OCI-LY1 (cell line): ENCODE results near the gene AMPD2.

ENCODE experiments used
- H2AFZ ChIP-seq: fragments of 200-600 bp; sonication (generic), shearing (Covaris generic); 2 replicates; pipeline ENCODE4 v1.6.0; 2014; ENCODE audit warnings: antibody characterized with exemption, mild to moderate bottlenecking, low read length
- H3F3A ChIP-seq: fragments of 200-600 bp; sonication (generic), shearing (Covaris generic); 2 replicates; pipeline ENCODE4 v1.6.0; 2014; ENCODE audit warnings: mild to moderate bottlenecking, antibody characterized with exemption, low read length, moderate library complexity; ENCODE audit not compliant: insufficient read depth
- H3K27ac ChIP-seq: fragments of 200-600 bp; sonication (generic); 2 replicates; pipeline ENCODE4 v1.5.1; 2014; ENCODE audit warnings: low read length, mixed run types, mild to moderate bottlenecking, low read depth; ENCODE audit not compliant: poor library complexity, severe bottlenecking
- H3K27me3 ChIP-seq: fragments of 200-600 bp; sonication (generic); 2 replicates; pipeline ENCODE4 v1.6.0; 2014; ENCODE audit warnings: antibody characterized with exemption, mild to moderate bottlenecking, low read length, moderate library complexity; ENCODE audit not compliant: insufficient read depth
- H3K36me3 ChIP-seq: fragments of 200-600 bp; sonication (generic); 2 replicates; pipeline ENCODE4 v1.6.1; 2014; ENCODE audit warnings: mild to moderate bottlenecking, antibody characterized with exemption, low read length, moderate library complexity, mixed read lengths; ENCODE audit not compliant: insufficient read depth
- H3K4me1 ChIP-seq: fragments of 200-600 bp; sonication (generic); 2 replicates; pipeline ENCODE4 v1.5.1; 2014; ENCODE audit warnings: mild to moderate bottlenecking, low read length, moderate library complexity; ENCODE audit not compliant: insufficient read depth, severe bottlenecking
- H3K4me2 ChIP-seq: fragments of 200-600 bp; sonication (generic), shearing (Covaris generic); 2 replicates; pipeline ENCODE4 v1.6.1; 2014; ENCODE audit warnings: low read length
- H3K4me3 ChIP-seq: fragments of 200-600 bp; sonication (generic); 2 replicates; pipeline ENCODE4 v1.5.1; 2014; ENCODE audit warnings: low read length, low read depth, mild to moderate bottlenecking, mixed read lengths; ENCODE audit not compliant: poor library complexity, severe bottlenecking
- H3K79me2 ChIP-seq: fragments of 200-600 bp; shearing (Covaris generic); 2 replicates; pipeline ENCODE4 v1.6.1; 2016; ENCODE audit warnings: mixed run types, low read length, mixed read lengths; ENCODE audit not compliant: insufficient read depth
- H3K9ac ChIP-seq: fragments of 200-600 bp; sonication (generic), shearing (Covaris generic); 2 replicates; pipeline ENCODE4 v1.6.1; 2014; ENCODE audit warnings: mild to moderate bottlenecking, low read length, mixed read lengths
- H3K9me2 ChIP-seq: fragments of 200-600 bp; sonication (generic), shearing (Covaris generic); 2 replicates; pipeline ENCODE4 v1.6.1; 2014; ENCODE audit warnings: low read depth, mild to moderate bottlenecking, low read length, mixed read lengths
- H3K9me3 ChIP-seq: fragments of 200-600 bp; shearing (Covaris generic); 2 replicates; pipeline ENCODE4 v1.6.1; 2014; ENCODE audit warnings: low read length, mixed read lengths
- H4K20me1 ChIP-seq: fragments of 200-600 bp; sonication (generic), shearing (Covaris generic); 2 replicates; pipeline ENCODE4 v1.6.0; 2016; ENCODE audit warnings: mild to moderate bottlenecking, low read length; ENCODE audit not compliant: insufficient read depth
- EZH2 ChIP-seq: fragments of 200-600 bp; sonication (generic), shearing (Covaris generic); IDR thresholded peaks from 2 replicates; pipeline ENCODE4 v1.8.0; 2017; ENCODE audit warnings: borderline replicate concordance, mixed run types, mild to moderate bottlenecking, antibody characterized with exemption, low read length, moderate library complexity, mixed read lengths
- TF ChIP-seq, protein P1 (sequence below): fragments of 200-600 bp; sonication (generic), shearing (Covaris generic); IDR thresholded peaks from 2 replicates; pipeline ENCODE4 v1.5.1; 2017; ENCODE audit warnings: mild to moderate bottlenecking, antibody characterized with exemption, low read length, moderate library complexity, mixed read lengths

AMPD2 gene

GRCh38 chr1:109637446-109637845 is 17.8 kb downstream of the AMPD2 start:
- H3F3A ChIP-seq: no peaks in the 10 kb centered on the region
- H3K27me3 ChIP-seq: no peaks in the 10 kb centered on the region
- no peak overlapping the region for H3K9ac ChIP-seq
- H4K20me1 ChIP-seq: no peaks in the 10 kb centered on the region
- no peaks in the 10 kb centered on the region for H3K9me3 ChIP-seq
- H3K9me2 ChIP-seq: no peaks in the 10 kb centered on the region
- no peaks in the 10 kb centered on the region for H3K79me2 ChIP-seq
- no peak overlapping the region for H3K27ac ChIP-seq
- H3K4me2 ChIP-seq: no peak overlapping the region
- no peak for TF ChIP-seq EZH2
- TF ChIP-seq, protein P1, sequence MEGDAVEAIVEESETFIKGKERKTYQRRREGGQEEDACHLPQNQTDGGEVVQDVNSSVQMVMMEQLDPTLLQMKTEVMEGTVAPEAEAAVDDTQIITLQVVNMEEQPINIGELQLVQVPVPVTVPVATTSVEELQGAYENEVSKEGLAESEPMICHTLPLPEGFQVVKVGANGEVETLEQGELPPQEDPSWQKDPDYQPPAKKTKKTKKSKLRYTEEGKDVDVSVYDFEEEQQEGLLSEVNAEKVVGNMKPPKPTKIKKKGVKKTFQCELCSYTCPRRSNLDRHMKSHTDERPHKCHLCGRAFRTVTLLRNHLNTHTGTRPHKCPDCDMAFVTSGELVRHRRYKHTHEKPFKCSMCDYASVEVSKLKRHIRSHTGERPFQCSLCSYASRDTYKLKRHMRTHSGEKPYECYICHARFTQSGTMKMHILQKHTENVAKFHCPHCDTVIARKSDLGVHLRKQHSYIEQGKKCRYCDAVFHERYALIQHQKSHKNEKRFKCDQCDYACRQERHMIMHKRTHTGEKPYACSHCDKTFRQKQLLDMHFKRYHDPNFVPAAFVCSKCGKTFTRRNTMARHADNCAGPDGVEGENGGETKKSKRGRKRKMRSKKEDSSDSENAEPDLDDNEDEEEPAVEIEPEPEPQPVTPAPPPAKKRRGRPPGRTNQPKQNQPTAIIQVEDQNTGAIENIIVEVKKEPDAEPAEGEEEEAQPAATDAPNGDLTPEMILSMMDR: no peak
- H3K4me1 ChIP-seq: no peaks in the 10 kb centered on the region
- peaks cover 1% of the 10 kb centered on the region; the same call in 1 of the 2 replicates for H3K36me3 ChIP-seq
- no peak overlapping the region for H3K4me3 ChIP-seq
- no peak overlapping the region for H2AFZ ChIP-seq

DNA sequence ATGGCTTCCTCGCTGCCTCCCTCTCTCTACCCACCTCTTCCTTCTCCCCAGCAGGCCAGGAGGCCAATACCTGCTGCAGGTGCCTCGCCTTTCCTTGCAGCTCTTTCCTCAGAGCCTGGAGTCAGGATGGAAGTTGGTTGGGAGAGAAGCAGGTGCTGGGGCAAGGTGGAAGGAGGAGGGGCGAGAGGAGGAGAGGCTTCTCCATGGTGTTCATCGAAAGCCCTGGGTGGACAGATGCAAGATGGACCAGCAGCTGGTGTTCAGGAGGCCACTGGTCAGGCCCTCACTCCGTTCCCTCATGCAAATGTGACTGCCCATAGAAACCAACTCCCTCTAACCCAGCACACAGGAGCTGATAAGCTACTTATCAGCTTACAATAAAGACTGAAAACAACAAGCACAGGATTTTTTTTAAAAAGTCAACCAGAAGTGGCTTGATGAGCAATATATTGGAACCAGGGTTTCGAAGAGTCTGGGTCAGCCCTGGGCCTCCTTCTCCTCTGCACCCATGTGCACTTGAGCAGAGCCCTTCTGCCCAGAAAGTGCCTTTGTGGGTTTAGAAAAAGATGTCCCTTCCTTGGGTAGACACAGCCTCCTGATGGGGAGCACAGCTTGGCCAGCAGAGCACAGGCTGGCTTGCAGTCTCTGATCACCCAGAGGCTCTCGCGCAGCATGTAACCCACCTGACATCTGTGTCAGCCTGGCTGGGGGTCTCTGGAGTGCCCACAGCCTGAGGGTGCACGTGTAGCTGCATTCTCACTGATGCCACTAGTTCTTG is 19.6 kb downstream of the AMPD2 start:
- no peaks in the 10 kb centered on the region for H3F3A ChIP-seq
- no peaks in the 10 kb centered on the region for H3K4me1 ChIP-seq
- H3K4me3 ChIP-seq: no peak overlapping the region
- H3K9me2 ChIP-seq: no peaks in the 10 kb centered on the region
- no peaks in the 10 kb centered on the region for H3K79me2 ChIP-seq
- no peak for TF ChIP-seq EZH2
- TF ChIP-seq, protein P1: no peak
- H3K27ac ChIP-seq: no peak overlapping the region
- no peaks in the 10 kb centered on the region for H3K36me3 ChIP-seq
- H3K9ac ChIP-seq: no peak overlapping the region
- H3K9me3 ChIP-seq: no peaks in the 10 kb centered on the region
- H2AFZ ChIP-seq: no peak overlapping the region
- no peak overlapping the region for H3K4me2 ChIP-seq
- H4K20me1 ChIP-seq: no peaks in the 10 kb centered on the region
- H3K27me3 ChIP-seq: no peaks in the 10 kb centered on the region

DNA sequence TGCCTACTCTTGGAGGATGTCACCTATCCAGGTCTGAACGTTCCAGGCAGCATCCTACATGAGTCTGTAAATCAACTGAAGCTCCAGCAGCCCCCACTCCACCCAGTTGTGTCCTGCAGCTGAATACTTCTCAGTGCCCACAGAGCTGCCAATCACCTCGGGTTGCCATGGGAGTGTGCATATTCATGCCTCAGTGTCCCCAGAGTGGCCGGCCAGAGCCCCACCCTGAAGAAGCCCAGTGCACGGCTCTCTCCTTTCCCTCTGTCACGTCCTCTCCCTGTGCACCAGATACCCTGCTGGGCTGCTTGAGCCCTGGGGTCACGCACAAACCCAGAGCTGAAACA is 20.2 kb downstream of the AMPD2 start:
- H3K27ac ChIP-seq: no peak overlapping the region
- no peaks in the 10 kb centered on the region for H3K36me3 ChIP-seq
- H2AFZ ChIP-seq: no peak overlapping the region
- H3K4me3 ChIP-seq: no peak overlapping the region
- no peaks in the 10 kb centered on the region for H4K20me1 ChIP-seq
- H3K79me2 ChIP-seq: no peaks in the 10 kb centered on the region
- H3K9ac ChIP-seq: no peak overlapping the region
- H3K27me3 ChIP-seq: no peaks in the 10 kb centered on the region
- H3K9me3 ChIP-seq: no peaks in the 10 kb centered on the region
- no peaks in the 10 kb centered on the region for H3K4me1 ChIP-seq
- no peak overlapping the region for H3K4me2 ChIP-seq
- no peaks in the 10 kb centered on the region for H3F3A ChIP-seq
- no peak for TF ChIP-seq EZH2
- TF ChIP-seq, protein P1: no peak
- H3K9me2 ChIP-seq: no peaks in the 10 kb centered on the region
